MCF 10A (cell line): Measurements from ENCODE around the gene PTPRG. TPM values are rescaled to one million over a fixed set of nuclear protein-coding genes. Genes with fewer than 3 reads are reported as not detected.

ENCODE experiments used
- BruUV-seq: library from RNA; stranded (reverse); fragments of 400-500 nt; replicated peaks from 2 replicates; lab custom pipeline; 2021; lab: Mats Ljungman, UMichigan
- CTCF ChIA-PET: fragments of 300-600 bp; sonication (Branson Sonifier 250); formaldehyde crosslinking; extraction: SDS; loops from one replicate; lab custom pipeline; 2021; ENCODE audit warnings: antibody characterized with exemption, inconsistent platforms; lab: Yijun Ruan, JAX
- POLR2A ChIA-PET: fragments of 300-600, 350-650 bp; sonication (Branson Sonifier 250); formaldehyde crosslinking; extraction: SDS; loops from one replicate; lab custom pipeline; 2020; ENCODE audit warnings: antibody characterized with exemption, inconsistent platforms; lab: Yijun Ruan, JAX
- DNase-seq: peaks from one replicate; pipeline ENCODE4 v3.0.0-alpha.2; 2018; ENCODE audit not compliant: unreplicated experiment
- H3K27ac Mint-ChIP-seq: one replicate; pipeline ENCODE4 v1.8.0; 2022; ENCODE audit warnings: mild to moderate bottlenecking, low read depth, mixed read lengths; ENCODE audit not compliant: unreplicated experiment
- H3K27me3 Mint-ChIP-seq: one replicate; pipeline ENCODE4 v1.8.0; 2022; ENCODE audit warnings: mixed read lengths; ENCODE audit not compliant: insufficient read depth, unreplicated experiment
- H3K36me3 Mint-ChIP-seq: one replicate; pipeline ENCODE4 v1.8.0; 2022; ENCODE audit warnings: mild to moderate bottlenecking, moderate library complexity, mixed read lengths; ENCODE audit not compliant: insufficient read depth, unreplicated experiment
- H3K4me1 Mint-ChIP-seq: one replicate; pipeline ENCODE4 v1.8.0; 2022; ENCODE audit warnings: mixed read lengths; ENCODE audit not compliant: insufficient read depth, unreplicated experiment
- H3K4me3 Mint-ChIP-seq: one replicate; pipeline ENCODE4 v1.8.0; 2022; ENCODE audit warnings: mild to moderate bottlenecking, moderate library complexity, mixed read lengths; ENCODE audit not compliant: unreplicated experiment
- H3K9me3 Mint-ChIP-seq: one replicate; pipeline ENCODE4 v1.8.0; 2022; ENCODE audit warnings: mixed read lengths; ENCODE audit not compliant: unreplicated experiment
- CTCF ChIP-seq: fragments of 200-600 bp; IDR thresholded peaks from one replicate; pipeline ENCODE4 v1.8.0; 2022; ENCODE audit warnings: antibody characterized with exemption, mild to moderate bottlenecking; ENCODE audit not compliant: unreplicated experiment
- intact Hi-C: fragments of 100-400 bp; cut with micrococcal nuclease; formaldehyde crosslinking; loops from 2 replicates; pipeline ENCODE4 v1.14.1; 2022
- total RNA-seq: library from RNA; stranded (reverse); gene quantifications from 2 replicates; pipeline ENCODE4 v1.2.3, GENCODE V29; 2022

Gene PTPRG
- total RNA-seq, 1 experiment from 2014 or later, result 54.5 TPM

- DNase-seq, result no peak
- no peak for TF ChIP-seq CTCF
- H3K4me3 Mint-ChIP-seq, result no peak overlapping the region
- ChIA-PET POLR2A (interaction anchor here (0.6 to 1.4 kb wide), 2 partner anchors 10 to 73 kb away, joined by 3 to 4 read pairs; no protein-coding TSS in a partner anchor), CTCF (interaction anchor here (0.8 kb wide), 1 partner anchor 32 kb away, joined by 3 read pairs; no protein-coding TSS in a partner anchor)
- intact Hi-C loops, result no loop called here
- peak overlapping the region; percentile 73 for H3K27ac Mint-ChIP-seq
- BruUV-seq, result no TSS peak
- H3K9me3 Mint-ChIP-seq, result no peaks in the 10 kb centered on the region
- no peaks in the 10 kb centered on the region for H3K27me3 Mint-ChIP-seq
- H3K4me1 Mint-ChIP-seq, result peaks cover 12% of the 10 kb centered on the region
- peaks cover 25% of the 10 kb centered on the region for H3K36me3 Mint-ChIP-seq
Observed at GRCh38 chr3:62261736-62262135, 700.4 kb downstream of the PTPRG start.

- no peak for DNase-seq
- CTCF ChIA-PET, result no interaction called here
- no peak overlapping the region for H3K27ac Mint-ChIP-seq
- no peaks in the 10 kb centered on the region for H3K9me3 Mint-ChIP-seq
- no peak for TF ChIP-seq CTCF
- BruUV-seq, result no TSS peak
- no peaks in the 10 kb centered on the region for H3K27me3 Mint-ChIP-seq
- peaks cover 10% of the 10 kb centered on the region for H3K4me1 Mint-ChIP-seq
- peaks cover 52% of the 10 kb centered on the region for H3K36me3 Mint-ChIP-seq
- no peak overlapping the region for H3K4me3 Mint-ChIP-seq
- intact Hi-C loops, result no loop called here
- POLR2A ChIA-PET, result no interaction called here
Observed at GRCh38 chr3:62265528-62265927, 704.2 kb downstream of the PTPRG start.

GRCh38 chr3:62266668-62267283 lies 705.4 kb downstream of the PTPRG start:
- H3K9me3 Mint-ChIP-seq, result no peaks in the 10 kb centered on the region
- peaks cover 63% of the 10 kb centered on the region for H3K36me3 Mint-ChIP-seq
- H3K27me3 Mint-ChIP-seq, result no peaks in the 10 kb centered on the region
- no TSS peak for BruUV-seq
- no peak overlapping the region for H3K27ac Mint-ChIP-seq
- no peak for TF ChIP-seq CTCF
- H3K4me1 Mint-ChIP-seq, result no peaks in the 10 kb centered on the region
- no peak overlapping the region for H3K4me3 Mint-ChIP-seq
- intact Hi-C loops, result no loop called here
- ChIA-PET POLR2A (no interaction called here), CTCF (no interaction called here)
- no peak for DNase-seq

- Mint-ChIP-seq H3K27ac (no peak overlapping the region), H3K36me3 (peaks cover 80% of the 10 kb centered on the region), H3K9me3 (no peaks in the 10 kb centered on the region), H3K4me3 (no peak overlapping the region), H3K27me3 (no peaks in the 10 kb centered on the region), H3K4me1 (no peaks in the 10 kb centered on the region)
- CTCF ChIA-PET, result interaction anchor here (1.6 kb wide), 1 partner anchor 35 kb away, joined by 3 read pairs; no protein-coding TSS in a partner anchor
- BruUV-seq, result no TSS peak
- intact Hi-C loops, result no loop called here
- POLR2A ChIA-PET, result no interaction called here
- TF ChIP-seq CTCF, result no peak
- no peak for DNase-seq
Observed at GRCh38 chr3:62276658-62277180, 715.3 kb downstream of the PTPRG start.
